ENCODE data around the gene LYVE1.

LYVE1 gene

GRCh38 chr11:10522276-10522675 is 46.2 kb downstream of the LYVE1 start:
- DNase-seq (ENCODE audit: low spot score) = no peak

GRCh38 chr11:10520562-10520961 is 47.9 kb downstream of the LYVE1 start:
- no peak for DNase-seq (ENCODE audit: low spot score)

GRCh38 chr11:10519630-10520029 is 48.8 kb downstream of the LYVE1 start:
- no peak for DNase-seq (ENCODE audit: low spot score)

GRCh38 chr11:10518891-10519290 is 49.6 kb downstream of the LYVE1 start:
- no peak for DNase-seq (ENCODE audit: low spot score)

- no peak for DNase-seq (ENCODE audit: low spot score)
These were observed 50.3 kb downstream of the LYVE1 start for GRCh38 chr11:10518123-10518522.

- DNase-seq (ENCODE audit: low spot score) = no peak
These were observed 53.0 kb downstream of the LYVE1 start for GRCh38 chr11:10515418-10515817.

GRCh38 chr11:10514709-10515108 is 53.8 kb downstream of the LYVE1 start:
- DNase-seq (ENCODE audit: low spot score) = no peak

GRCh38 chr11:10514202-10514601 is 54.3 kb downstream of the LYVE1 start:
- DNase-seq (ENCODE audit: low spot score) = no peak

GRCh38 chr11:10511181-10511621 is 57.3 kb downstream of the LYVE1 start:
- no peak for DNase-seq (ENCODE audit: low spot score)
